B cell (primary cell): ENCODE results near the gene ZNF556. TPM values are rescaled to one million over a fixed set of nuclear protein-coding genes. Genes with fewer than 3 reads are reported as not detected.
A peak's percentile ranks its signal among the peaks of the same experiment; 100 is the strongest.

Experiments used
- ATAC-seq: fragments of 200-7000 bp; cut with Tn5 transposase; one replicate; pipeline ENCODE4 v1.10.0; 2021; ENCODE audit warnings: low read depth, mild to moderate bottlenecking, moderate number of reproducible peaks, moderate library complexity
- CTCF ChIA-PET: fragments of 350-600 bp; sonication (Branson Sonifier 250); formaldehyde crosslinking; loops from one replicate; lab custom pipeline; 2021; ENCODE audit warnings: antibody characterized with exemption, inconsistent platforms; lab: Charles Lee
- POLR2A ChIA-PET: fragments of 350-600 bp; sonication (Branson Sonifier 250); formaldehyde crosslinking; loops from one replicate; lab custom pipeline; 2021; ENCODE audit warnings: antibody characterized with exemption; lab: Charles Lee
- DNase-seq: peaks from one replicate; pipeline ENCODE4 v3.0.0; 2013
- H2AFZ ChIP-seq: 2 replicates; pipeline ENCODE4 v1.6.1; 2012; ENCODE audit warnings: mild to moderate bottlenecking, low read depth, low read length; ENCODE audit not compliant: insufficient read depth, poor library complexity, severe bottlenecking
- H3K27ac ChIP-seq, 2 donors: 1 replicate in 1 of 2; 2 replicates in 1 of 2; pipeline ENCODE4 v1.5.1; 2012 to 2013; ENCODE audit warnings: low read length in 2 of 2, mild to moderate bottlenecking in 2 of 2, moderate library complexity in 1 of 2
- H3K27me3 ChIP-seq, 4 experiments: fragments of 200-600 bp in 1 of 4; sonication (generic) in 1 of 4; replicated peaks in 1 of 4; 1 replicate in 2 of 4; 2 replicates in 2 of 4; pipeline versions ENCODE4 v1.6.1 to v1.7.0; 2013 to 2016; ENCODE audit warnings: low read length in 3 of 4, mild to moderate bottlenecking in 2 of 4, mixed read lengths in 1 of 4, moderate library complexity in 1 of 4; ENCODE audit not compliant: insufficient read depth in 4 of 4, control insufficient read depth in 3 of 4; ENCODE audit errors: control extremely low read depth in 1 of 4
- H3K36me3 ChIP-seq, 2 experiments: replicated peaks in 1 of 2; 1 replicate in 1 of 2; 2 replicates in 1 of 2; pipeline versions ENCODE4 v1.6.1 to v1.7.1; 2013; ENCODE audit warnings: low read length in 1 of 2; ENCODE audit not compliant: insufficient read depth in 2 of 2, control insufficient read depth in 1 of 2; ENCODE audit errors: control extremely low read depth in 1 of 2, extremely low read depth in 1 of 2
- H3K4me1 ChIP-seq, 2 donors: fragments of 200-600 bp in 1 of 2; sonication (generic) in 1 of 2; 1 replicate in 1 of 2; 2 replicates in 1 of 2; pipeline versions ENCODE4 v1.5.1 to v1.6.1; 2013 to 2017; ENCODE audit warnings: low read length in 2 of 2; ENCODE audit not compliant: control insufficient read depth in 2 of 2, insufficient read depth in 2 of 2
- H3K4me2 ChIP-seq: replicated peaks from 2 replicates; pipeline ENCODE3; 2012; ENCODE audit warnings: mild to moderate bottlenecking, low read depth, low read length; ENCODE audit not compliant: poor library complexity, severe bottlenecking
- H3K4me3 ChIP-seq, 5 experiments: fragments of 200-600 bp in 1 of 5; sonication (generic) in 1 of 5; 1 replicate in 3 of 5; 2 replicates in 2 of 5; pipeline versions ENCODE4 v1.5.1 to v1.7.0; 2011 to 2016; ENCODE audit warnings: low read length in 4 of 5, mild to moderate bottlenecking in 4 of 5, low read depth in 2 of 5, control low read depth in 1 of 5, moderate library complexity in 1 of 5; ENCODE audit not compliant: insufficient read depth in 1 of 5; ENCODE audit errors: control extremely low read depth in 1 of 5, extremely low read depth in 1 of 5
- H3K79me2 ChIP-seq: fragments of 200-600 bp; sonication (generic); one replicate; pipeline ENCODE4 v1.6.0; 2016; ENCODE audit warnings: low read length; ENCODE audit not compliant: control insufficient read depth, insufficient read depth
- H3K9ac ChIP-seq: fragments of 200-600 bp; sonication (generic); 2 replicates; pipeline ENCODE4 v1.6.1; 2017; ENCODE audit warnings: mild to moderate bottlenecking, low read length, moderate library complexity
- H3K9me3 ChIP-seq, 3 donors: one replicate each; pipeline versions ENCODE4 v1.6.1 to v1.7.1; 2013; ENCODE audit warnings: low read length in 2 of 3; ENCODE audit not compliant: control insufficient read depth in 2 of 3, insufficient read depth in 1 of 3; ENCODE audit errors: control extremely low read depth in 1 of 3
- H4K20me1 ChIP-seq: 2 replicates; pipeline ENCODE4 v1.6.0; 2012; ENCODE audit warnings: mild to moderate bottlenecking, low read length; ENCODE audit not compliant: insufficient read depth, control insufficient read depth, poor library complexity, severe bottlenecking
- H3K27ac Mint-ChIP-seq: one replicate; pipeline ENCODE4 v1.8.0; 2021; ENCODE audit warnings: mixed read lengths
- H3K27me3 Mint-ChIP-seq: one replicate; pipeline ENCODE4 v1.8.0; 2021; ENCODE audit warnings: mixed read lengths
- H3K4me1 Mint-ChIP-seq: one replicate; pipeline ENCODE4 v1.8.0; 2021; ENCODE audit warnings: mixed read lengths
- H3K4me3 Mint-ChIP-seq: one replicate; pipeline ENCODE4 v1.8.0; 2021; ENCODE audit warnings: mixed read lengths
- H3K9me3 Mint-ChIP-seq: one replicate; pipeline ENCODE4 v1.8.0; 2022; ENCODE audit warnings: mixed read lengths; ENCODE audit not compliant: insufficient read depth
- EZH2 ChIP-seq: IDR thresholded peaks from 2 replicates; pipeline ENCODE4 v1.6.1; 2012; ENCODE audit warnings: borderline replicate concordance, low read depth, mild to moderate bottlenecking, moderate library complexity, low read length; ENCODE audit not compliant: insufficient read depth, poor library complexity, severe bottlenecking
- WGBS: methylation state at CpG from one replicate; pipeline ENCODE4 v1.1.5; 2013; ENCODE audit warnings: missing lambda C conversion rate; ENCODE audit not compliant: insufficient coverage; 5-methylcytosine and 5-hydroxymethylcytosine counted together
- intact Hi-C: fragments of 100-400 bp; cut with micrococcal nuclease; formaldehyde crosslinking; loops from one replicate; pipeline ENCODE4 v1.10.0; 2022
- polyA plus RNA-seq: library from polyadenylated mRNA; depleted of rRNA; stranded (reverse); fragments of >200 nt; gene quantifications from 2 replicates; pipeline ENCODE4 v1.2.3, GENCODE V29; 2012
- total RNA-seq, 2 donors: library from RNA; stranded (reverse); fragments of 120-200 nt in 1 of 2; gene quantifications; 1 replicate in 1 of 2; 2 replicates in 1 of 2; pipeline versions ENCODE4 v1.2.3 to v1.2.4, GENCODE V29; 2013 to 2022
- TF ChIP-seq, protein P1 (sequence below): fragments of 200-600 bp; IDR thresholded peaks from one replicate; pipeline ENCODE4 v1.8.0; 2022; ENCODE audit warnings: antibody characterized with exemption, mild to moderate bottlenecking

ZNF556 gene
- total and polyA plus RNA-seq, 2 donors (not counting 1 experiment from before 2014, with no cell fraction given) = 0.13 TPM; not detected in 1

DNA sequence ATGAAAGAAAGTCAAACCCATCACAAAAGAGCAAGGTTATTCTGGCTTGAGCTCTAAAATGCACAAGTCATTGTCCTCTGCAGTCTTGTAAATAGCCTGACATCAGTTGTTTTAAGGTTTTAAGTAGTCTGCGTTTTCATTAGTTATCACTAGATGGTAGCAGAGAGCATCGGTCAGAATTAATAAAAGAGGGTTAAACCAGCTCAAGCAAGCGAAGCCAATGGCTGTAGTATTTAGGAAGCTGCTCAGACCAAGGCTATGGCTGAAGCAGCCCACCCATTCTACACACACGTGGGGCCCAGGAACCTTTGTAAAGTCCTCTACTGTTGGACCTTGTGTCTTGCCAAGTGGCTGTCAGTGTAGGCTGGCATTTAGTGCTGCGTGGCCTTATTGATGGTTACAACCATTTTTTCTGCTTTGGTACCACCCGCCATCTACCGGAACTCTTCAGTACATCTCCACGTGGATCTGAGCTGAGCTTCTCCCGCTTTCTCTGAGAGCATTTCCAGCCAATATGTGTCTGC is 20.3 kb downstream of the ZNF556 start:
- Histone ChIP-seq H3K79me2 (no peaks in the 10 kb centered on the region), H2AFZ (no peak overlapping the region), H3K4me1 (peaks cover 3 to 16% of the 10 kb centered on the region in 2 donors), H3K4me2 (peak overlapping the region; percentile 12), H4K20me1 (no peaks in the 10 kb centered on the region), H3K4me3 (no peak overlapping the region), H3K9me3 (peaks cover 0 to 8% (median 0%) of the 10 kb centered on the region in 3 donors), H3K27me3 (no peaks in the 10 kb centered on the region), H3K9ac (no peak overlapping the region), H3K27ac (peak overlapping the region in 1 of 2 donors; percentile 72), H3K36me3 (no peaks in the 10 kb centered on the region)
- Mint-ChIP-seq H3K9me3 (no peaks in the 10 kb centered on the region), H3K4me3 (peak overlapping the region; percentile 27), H3K27ac (peak overlapping the region; percentile 53), H3K27me3 (peaks cover 4% of the 10 kb centered on the region), H3K4me1 (peaks cover 18% of the 10 kb centered on the region)
- peak; percentile 71 for DNase-seq
- 46% methylated on average over 7 of the region's 9 CpGs for WGBS
- intact Hi-C loops = loop anchor here (1.0 to 5.0 kb wide), 3 partner anchors 45 to 221 kb away; partner anchors contain the start of gene ZNF555
- POLR2A ChIA-PET = interaction anchor here (0.6 to 1.2 kb wide), 3 partner anchors 20 to 412 kb away, joined by 3 read pairs; partner anchors contain the start of gene GADD45B
- TF ChIP-seq EZH2 = no peak
- TF ChIP-seq, protein P1, sequence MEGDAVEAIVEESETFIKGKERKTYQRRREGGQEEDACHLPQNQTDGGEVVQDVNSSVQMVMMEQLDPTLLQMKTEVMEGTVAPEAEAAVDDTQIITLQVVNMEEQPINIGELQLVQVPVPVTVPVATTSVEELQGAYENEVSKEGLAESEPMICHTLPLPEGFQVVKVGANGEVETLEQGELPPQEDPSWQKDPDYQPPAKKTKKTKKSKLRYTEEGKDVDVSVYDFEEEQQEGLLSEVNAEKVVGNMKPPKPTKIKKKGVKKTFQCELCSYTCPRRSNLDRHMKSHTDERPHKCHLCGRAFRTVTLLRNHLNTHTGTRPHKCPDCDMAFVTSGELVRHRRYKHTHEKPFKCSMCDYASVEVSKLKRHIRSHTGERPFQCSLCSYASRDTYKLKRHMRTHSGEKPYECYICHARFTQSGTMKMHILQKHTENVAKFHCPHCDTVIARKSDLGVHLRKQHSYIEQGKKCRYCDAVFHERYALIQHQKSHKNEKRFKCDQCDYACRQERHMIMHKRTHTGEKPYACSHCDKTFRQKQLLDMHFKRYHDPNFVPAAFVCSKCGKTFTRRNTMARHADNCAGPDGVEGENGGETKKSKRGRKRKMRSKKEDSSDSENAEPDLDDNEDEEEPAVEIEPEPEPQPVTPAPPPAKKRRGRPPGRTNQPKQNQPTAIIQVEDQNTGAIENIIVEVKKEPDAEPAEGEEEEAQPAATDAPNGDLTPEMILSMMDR = peak; percentile 80
- CTCF ChIA-PET = interaction anchor here (0.5 to 2.2 kb wide), 26 partner anchors 11 to 342 kb away, joined by 3 to 17 read pairs (median 4); partner anchors contain the start of genes ZNF555, ZNF556 and ZNF57
- ATAC-seq = peak; percentile 58

DNA sequence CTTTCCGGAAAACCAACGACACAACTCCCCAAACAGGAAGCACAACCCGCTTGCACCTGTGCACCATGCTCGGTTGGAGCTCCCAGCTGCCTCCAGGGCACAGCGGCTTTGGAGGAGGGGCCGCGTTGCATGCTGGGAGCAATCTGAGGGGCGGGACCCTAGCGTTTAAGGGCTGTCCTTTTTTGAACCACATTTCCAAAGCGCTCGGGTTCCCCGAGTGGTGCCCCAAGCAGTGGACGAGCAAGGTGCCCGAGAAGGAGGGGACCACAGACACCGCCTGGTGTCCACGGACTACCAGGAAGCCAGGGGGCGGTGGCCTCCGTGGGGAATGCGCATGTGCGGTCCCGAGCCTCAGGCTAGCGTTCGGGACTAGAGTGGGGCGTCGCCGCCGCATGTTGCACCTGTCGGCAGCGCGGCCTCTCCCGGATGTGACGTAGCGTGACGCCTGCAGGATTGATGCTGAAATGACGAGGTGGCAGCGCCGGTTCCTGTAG is 21.6 kb downstream of the ZNF556 start:
- Mint-ChIP-seq H3K27ac (peak overlapping the region; percentile 75), H3K27me3 (peaks cover 4% of the 10 kb centered on the region), H3K4me1 (peaks cover 18% of the 10 kb centered on the region), H3K4me3 (peak overlapping the region; percentile 77), H3K9me3 (no peaks in the 10 kb centered on the region)
- peak overlapping the region in 3 of 5 experiments; percentile 8 to 30 (median 9) for H3K4me3 ChIP-seq
- no peaks in the 10 kb centered on the region for H3K36me3 ChIP-seq
- H3K27ac ChIP-seq = peak overlapping the region; percentile 19 to 72
- TF ChIP-seq, protein P1 = no peak
- no peak for TF ChIP-seq EZH2
- intact Hi-C loops = loop anchor here (5.0 kb wide), 1 partner anchor 46 kb away; the partner anchor contains the start of gene ZNF555
- ChIA-PET CTCF (interaction anchor here (1.2 to 2.2 kb wide), 7 partner anchors 12 to 273 kb away, joined by 3 to 17 read pairs (median 6); partner anchors contain the start of gene ZNF57), POLR2A (no interaction called here)
- H3K4me2 ChIP-seq = peak overlapping the region; percentile 50
- H3K9ac ChIP-seq = no peak overlapping the region
- peak; percentile 81 for DNase-seq
- no peaks in the 10 kb centered on the region for H3K27me3 ChIP-seq
- H4K20me1 ChIP-seq = no peaks in the 10 kb centered on the region
- H3K4me1 ChIP-seq = peaks cover 3 to 16% of the 10 kb centered on the region in 2 donors
- ATAC-seq = peak; percentile 69
- H3K79me2 ChIP-seq = no peaks in the 10 kb centered on the region
- 55% methylated on average over 36 of the region's 37 CpGs for WGBS
- peaks cover 0 to 8% (median 0%) of the 10 kb centered on the region in 3 donors for H3K9me3 ChIP-seq
- H2AFZ ChIP-seq = peak overlapping the region; percentile 27
